Measurements from ENCODE around the gene GDE1. TPM values are rescaled to one million over a fixed set of nuclear protein-coding genes. Genes with fewer than 3 reads are reported as not detected.

GDE1 gene
- total RNA-seq, 2 donors from 2014 or later, result 49.9 to 56.5 TPM

GRCh38 chr16:19499006-19499405, 22.9 kb downstream of the GDE1 start:
- no peaks in the 10 kb centered on the region for H3K27me3 ChIP-seq (ENCODE audit: control insufficient read depth, insufficient read depth, low read length, poor library complexity, severe bottlenecking)
- H3K27ac ChIP-seq (ENCODE audit: low read depth, low read length), result no peak overlapping the region
- H3K27ac Mint-ChIP-seq, result no peak overlapping the region
- H3K9ac ChIP-seq (ENCODE audit: extremely low read depth, low read length, poor library complexity, severe bottlenecking), result no peak overlapping the region
- no peaks in the 10 kb centered on the region for H3K4me1 Mint-ChIP-seq
- H3K9me3 Mint-ChIP-seq, result no peaks in the 10 kb centered on the region
- WGBS, 2 experiments (ENCODE audit: insufficient coverage in 1 of 2, insufficient read length in 1 of 2), result 89 to 100% methylated on average over 3 to 5 of the region's 5 CpGs
- H3K4me3 Mint-ChIP-seq, result no peak overlapping the region
- H3K36me3 ChIP-seq (ENCODE audit: control insufficient read depth, insufficient read depth, low read length), result peaks cover 33% of the 10 kb centered on the region
- peak; percentile 7 for DNase-seq
- no peaks in the 10 kb centered on the region for H3K27me3 Mint-ChIP-seq (ENCODE audit: insufficient read depth)
- no peak overlapping the region for H3K4me3 ChIP-seq (ENCODE audit: low read length)
- no peaks in the 10 kb centered on the region for H3K4me1 ChIP-seq (ENCODE audit: control insufficient read depth, insufficient read depth, low read length)
- H3K9me3 ChIP-seq (ENCODE audit: control insufficient read depth, low read length), result no peaks in the 10 kb centered on the region
- no peak for TF ChIP-seq CTCF (conservative IDR thresholded peaks at IDR 0.05)
- H3K36me3 Mint-ChIP-seq (ENCODE audit: low read depth), result peaks cover 41% of the 10 kb centered on the region

- DNase-seq, result no peak
- Histone ChIP-seq H3K27ac (ENCODE audit: low read depth, low read length) (no peak overlapping the region), H3K4me1 (ENCODE audit: control insufficient read depth, insufficient read depth, low read length) (no peaks in the 10 kb centered on the region), H3K9ac (ENCODE audit: extremely low read depth, low read length, poor library complexity, severe bottlenecking) (no peak overlapping the region), H3K27me3 (ENCODE audit: control insufficient read depth, insufficient read depth, low read length, poor library complexity, severe bottlenecking) (no peaks in the 10 kb centered on the region), H3K36me3 (ENCODE audit: control insufficient read depth, insufficient read depth, low read length) (peaks cover 18% of the 10 kb centered on the region), H3K9me3 (ENCODE audit: control insufficient read depth, low read length) (no peaks in the 10 kb centered on the region), H3K4me3 (ENCODE audit: low read length) (no peak overlapping the region)
- no peaks in the 10 kb centered on the region for H3K27me3 Mint-ChIP-seq (ENCODE audit: insufficient read depth)
- no peak overlapping the region for H3K4me3 Mint-ChIP-seq
- WGBS, 2 experiments (ENCODE audit: insufficient coverage in 1 of 2, insufficient read length in 1 of 2), result 74 to 78% methylated on average over 5 of the region's 5 CpGs
- peaks cover under 1% of the 10 kb centered on the region for H3K4me1 Mint-ChIP-seq
- no peak for TF ChIP-seq CTCF (conservative IDR thresholded peaks at IDR 0.05)
- no peaks in the 10 kb centered on the region for H3K9me3 Mint-ChIP-seq
- no peak overlapping the region for H3K27ac Mint-ChIP-seq
- peaks cover 24% of the 10 kb centered on the region for H3K36me3 Mint-ChIP-seq (ENCODE audit: low read depth)
Measured at GRCh38 chr16:19497176-19497575, 24.7 kb downstream of the GDE1 start.

- Mint-ChIP-seq H3K4me3 (no peak overlapping the region), H3K4me1 (peaks cover 19% of the 10 kb centered on the region), H3K27ac (no peak overlapping the region), H3K27me3 (ENCODE audit: insufficient read depth) (no peaks in the 10 kb centered on the region), H3K36me3 (ENCODE audit: low read depth) (peaks cover 3% of the 10 kb centered on the region), H3K9me3 (peaks cover 16% of the 10 kb centered on the region)
- H3K36me3 ChIP-seq (ENCODE audit: control insufficient read depth, insufficient read depth, low read length), result no peaks in the 10 kb centered on the region
- no peak for DNase-seq
- H3K27me3 ChIP-seq (ENCODE audit: control insufficient read depth, insufficient read depth, low read length, poor library complexity, severe bottlenecking), result no peaks in the 10 kb centered on the region
- H3K4me1 ChIP-seq (ENCODE audit: control insufficient read depth, insufficient read depth, low read length), result no peaks in the 10 kb centered on the region
- no peak for TF ChIP-seq CTCF (conservative IDR thresholded peaks at IDR 0.05)
- WGBS, 2 experiments (ENCODE audit: insufficient coverage in 1 of 2, insufficient read length in 1 of 2), result 82 to 88% methylated on average over 1 of the region's 1 CpG
- H3K27ac ChIP-seq (ENCODE audit: low read depth, low read length), result no peak overlapping the region
- H3K9ac ChIP-seq (ENCODE audit: extremely low read depth, low read length, poor library complexity, severe bottlenecking), result no peak overlapping the region
- H3K9me3 ChIP-seq (ENCODE audit: control insufficient read depth, low read length), result peaks cover 6% of the 10 kb centered on the region
- no peak overlapping the region for H3K4me3 ChIP-seq (ENCODE audit: low read length)
Measured at GRCh38 chr16:19490619-19491018, 31.3 kb downstream of the GDE1 start.
